ENCODE results near the gene FANCD2. TPM values are rescaled to one million over a fixed set of nuclear protein-coding genes. Genes with fewer than 3 reads are reported as not detected.

The FANCD2 gene
- total RNA-seq, 2 donors from 2014 or later: 35.0 to 110 TPM

DNA sequence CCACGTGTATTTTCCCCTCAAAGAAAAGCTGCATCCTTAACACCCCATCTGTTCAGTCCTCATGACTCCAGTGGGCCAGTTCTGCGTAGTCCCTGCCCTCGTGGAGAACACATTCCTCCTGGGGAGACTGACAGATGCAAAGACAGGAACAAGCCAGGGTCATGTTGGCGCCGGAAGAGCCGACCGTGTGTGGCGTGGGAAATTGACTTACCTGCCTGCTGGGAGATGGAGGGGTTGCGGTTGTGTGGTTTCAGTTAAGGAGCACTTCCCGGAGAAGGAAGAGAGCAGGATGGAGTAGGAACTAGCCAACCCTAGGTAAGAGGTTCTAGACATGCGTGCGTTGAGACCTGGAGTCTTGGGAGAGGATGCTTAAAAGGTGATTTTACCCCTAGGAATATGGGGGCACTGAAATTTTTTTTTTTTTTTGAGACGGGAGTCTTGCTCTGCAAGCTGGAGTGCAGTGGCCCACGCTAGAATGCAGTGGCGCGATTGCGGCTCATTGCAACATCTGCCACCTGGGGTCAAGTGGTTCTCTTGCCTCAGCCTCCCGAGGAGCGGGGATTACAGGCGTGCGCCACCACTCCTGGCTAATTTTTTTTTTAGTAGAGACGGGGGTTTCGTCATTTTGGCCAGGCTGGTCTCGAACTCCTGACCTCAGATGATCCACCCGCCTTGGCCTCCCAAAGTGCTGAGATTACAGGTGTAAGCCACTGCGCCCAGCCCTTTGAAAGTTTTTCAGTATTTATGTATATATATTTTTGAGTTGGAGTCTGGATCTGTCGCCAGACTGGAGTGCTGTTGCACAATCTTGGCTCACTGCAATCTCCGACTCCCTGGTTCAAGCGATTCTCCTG is 116.7 kb downstream of the FANCD2 start:
- peak overlapping the region; percentile 99 for H3K4me3 Mint-ChIP-seq
- peaks cover 21 to 24% of the 10 kb centered on the region in 2 donors for H3K4me1 Mint-ChIP-seq (ENCODE audit: low read depth in 2 of 2)
- H3K36me3 Mint-ChIP-seq: peaks cover 6% of the 10 kb centered on the region
- H3K27me3 Mint-ChIP-seq: no peaks in the 10 kb centered on the region
- no peak for ATAC-seq
- no peak for DNase-seq (ENCODE audit: low spot score)
- no peaks in the 10 kb centered on the region for H3K9me3 Mint-ChIP-seq
- H3K27ac Mint-ChIP-seq: peak overlapping the region; percentile 84 to 86

DNA sequence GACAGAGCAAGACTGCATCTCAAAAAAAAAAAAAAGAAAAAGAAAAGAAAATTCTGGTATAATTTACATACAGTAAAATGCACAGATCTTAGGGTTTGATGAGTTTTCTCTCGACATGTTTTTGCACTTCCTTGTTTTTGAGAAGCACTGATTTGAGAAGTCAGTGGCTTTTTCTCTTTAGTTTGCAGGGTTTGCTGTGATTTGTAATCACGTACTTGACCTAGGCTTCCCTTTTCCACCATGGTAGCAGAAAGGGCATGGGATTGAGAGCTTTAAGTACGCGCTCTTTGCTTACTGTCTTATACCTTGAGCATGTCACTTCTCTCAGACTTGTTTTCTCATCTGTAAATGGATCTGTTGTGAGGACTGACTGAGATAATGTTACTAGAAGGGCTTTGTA is 119.4 kb downstream of the FANCD2 start:
- H3K9me3 Mint-ChIP-seq: no peaks in the 10 kb centered on the region
- H3K36me3 Mint-ChIP-seq: peaks cover 19% of the 10 kb centered on the region
- peak overlapping the region; percentile 67 for H3K4me3 Mint-ChIP-seq
- H3K4me1 Mint-ChIP-seq (ENCODE audit: low read depth in 2 of 2): peaks cover 28 to 36% of the 10 kb centered on the region in 2 donors
- H3K27ac Mint-ChIP-seq: peak overlapping the region; percentile 12 to 42
- DNase-seq (ENCODE audit: low spot score) (no peak), ATAC-seq (no peak)
- H3K27me3 Mint-ChIP-seq: no peaks in the 10 kb centered on the region

DNA sequence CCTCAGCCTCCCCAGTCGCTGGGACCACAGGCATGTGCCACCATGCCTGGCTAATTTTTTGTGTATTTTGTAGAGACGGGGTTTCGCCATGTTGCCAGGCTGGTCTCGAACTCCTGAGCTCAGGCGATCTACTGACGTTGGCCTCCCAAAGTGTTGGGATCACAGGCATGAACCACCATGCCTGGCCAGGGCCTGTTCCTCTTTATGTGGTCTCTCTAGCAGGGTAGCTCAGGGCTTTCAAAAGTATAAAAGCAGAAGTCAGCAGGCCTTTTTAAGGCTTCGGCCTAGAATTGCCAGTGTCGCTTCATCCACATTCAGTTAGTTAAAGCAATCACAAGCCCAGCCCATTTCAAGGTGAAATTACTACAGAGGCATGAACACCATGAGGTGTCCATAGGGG is 123.0 kb downstream of the FANCD2 start:
- H3K9me3 Mint-ChIP-seq: no peaks in the 10 kb centered on the region
- peaks cover 21% of the 10 kb centered on the region for H3K36me3 Mint-ChIP-seq
- ATAC-seq (no peak), DNase-seq (ENCODE audit: low spot score) (no peak)
- H3K27me3 Mint-ChIP-seq: no peaks in the 10 kb centered on the region
- peaks cover 20 to 28% of the 10 kb centered on the region in 2 donors for H3K4me1 Mint-ChIP-seq (ENCODE audit: low read depth in 2 of 2)
- H3K27ac Mint-ChIP-seq: peak overlapping the region; percentile 23 to 73
- H3K4me3 Mint-ChIP-seq: no peak overlapping the region

DNA sequence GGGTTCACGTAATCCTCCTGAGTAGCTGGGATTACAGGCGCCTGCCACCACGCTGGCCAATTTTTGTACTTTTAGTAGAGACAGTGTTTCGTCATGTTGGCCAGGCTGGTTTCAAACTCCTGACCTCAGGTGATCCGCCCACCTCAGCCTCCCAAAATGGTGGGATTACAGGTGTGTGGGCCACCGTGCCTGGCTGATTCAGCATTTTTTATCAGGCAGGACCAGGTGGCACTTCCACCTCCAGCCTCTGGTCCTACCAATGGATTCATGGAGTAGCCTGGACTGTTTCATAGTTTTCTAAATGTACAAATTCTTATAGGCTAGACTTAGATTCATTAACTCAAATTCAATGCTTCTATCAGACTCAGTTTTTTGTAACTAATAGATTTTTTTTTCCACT is 124.8 kb downstream of the FANCD2 start:
- Mint-ChIP-seq H3K4me1 (ENCODE audit: low read depth in 2 of 2) (peaks cover 16 to 22% of the 10 kb centered on the region in 2 donors), H3K9me3 (no peaks in the 10 kb centered on the region), H3K27me3 (no peaks in the 10 kb centered on the region), H3K4me3 (no peak overlapping the region), H3K36me3 (peaks cover 21% of the 10 kb centered on the region), H3K27ac (no peak overlapping the region)
- ATAC-seq: no peak
- no peak for DNase-seq (ENCODE audit: low spot score)

Other genes starting within 250 kb of the FANCD2 start
- gene TADA3, start 234.0 kb upstream of the FANCD2 start, total RNA-seq: 10 to 100 TPM; 58.3 to 65.6 TPM
- 100 to 1,000 TPM; 323 to 381 TPM for gene ARPC4, start 233.4 kb upstream of the FANCD2 start, total RNA-seq
- 10 to 100 TPM; 50.0 to 91.3 TPM for gene TTLL3, start 216.2 kb upstream of the FANCD2 start, total RNA-seq
- 10 to 100 TPM; 43.1 to 71.2 TPM for gene RPUSD3, start 182.4 kb upstream of the FANCD2 start, total RNA-seq
- gene CIDEC, start 146.2 kb upstream of the FANCD2 start, total RNA-seq: not detected
- gene JAGN1, start 135.8 kb upstream of the FANCD2 start, total RNA-seq: 10 to 100 TPM; 31.8 to 42.8 TPM
- 1 to 10 TPM in 1 of 2 donors, under 1 TPM in 1; 0.48 to 1.9 TPM for gene IL17RE, start 123.6 kb upstream of the FANCD2 start, total RNA-seq
- gene IL17RC, start 109.3 kb upstream of the FANCD2 start, total RNA-seq: under 1 TPM; 0.57 to 0.92 TPM
- gene CRELD1, start 92.6 kb upstream of the FANCD2 start, total RNA-seq: 10 to 100 TPM; 22.8 to 29.7 TPM
- gene PRRT3, start 74.0 kb upstream of the FANCD2 start, total RNA-seq: 10 to 100 TPM; 13.4 to 13.7 TPM
- 10 to 100 TPM; 62.5 to 65.8 TPM for gene EMC3, start 39.6 kb upstream of the FANCD2 start, total RNA-seq
- not detected for gene FANCD2OS, start 81.8 kb downstream of the FANCD2 start, total RNA-seq
- gene BRK1, start 89.2 kb downstream of the FANCD2 start, total RNA-seq: 100 to 1,000 TPM in 1 of 2 donors, 10 to 100 TPM in 1; 86.8 to 132 TPM
- 10 to 100 TPM; 66.8 to 77.5 TPM for gene VHL, start 115.3 kb downstream of the FANCD2 start, total RNA-seq
- 10 to 100 TPM; 35.1 to 78.4 TPM for gene IRAK2, start 138.5 kb downstream of the FANCD2 start, total RNA-seq
- gene TATDN2, start 222.0 kb downstream of the FANCD2 start, total RNA-seq: 10 to 100 TPM; 66.3 to 93.3 TPM